HFFc6 (cell line): ENCODE results near the gene PNO1. TPM values are rescaled to one million over a fixed set of nuclear protein-coding genes. Genes with fewer than 3 reads are reported as not detected.

ENCODE experiments used
- DNase-seq: peaks from one replicate; pipeline ENCODE4 v3.0.0-alpha.2; 2018
- H3K27ac Mint-ChIP-seq: 2 replicates; pipeline ENCODE4 v1.8.0; 2020; ENCODE audit warnings: mild to moderate bottlenecking, mixed read lengths
- H3K27me3 Mint-ChIP-seq: 2 replicates; pipeline ENCODE4 v1.8.0; 2021; ENCODE audit warnings: mild to moderate bottlenecking, moderate library complexity, mixed read lengths; ENCODE audit not compliant: insufficient read depth
- H3K36me3 Mint-ChIP-seq: 2 replicates; pipeline ENCODE4 v1.8.0; 2021; ENCODE audit warnings: low read depth, mixed read lengths
- H3K4me1 Mint-ChIP-seq: 2 replicates; pipeline ENCODE4 v1.8.0; 2020; ENCODE audit warnings: low read depth, mixed read lengths
- H3K4me3 Mint-ChIP-seq: 2 replicates; pipeline ENCODE4 v1.8.0; 2020; ENCODE audit warnings: mild to moderate bottlenecking, moderate library complexity, mixed read lengths
- H3K9me3 Mint-ChIP-seq: 2 replicates; pipeline ENCODE4 v1.8.0; 2020; ENCODE audit warnings: mild to moderate bottlenecking, mixed read lengths
- CTCF ChIP-seq: fragments of 200-600 bp; sonication (generic); IDR thresholded peaks from 2 replicates; pipeline ENCODE4 v1.5.0; 2021; ENCODE audit warnings: antibody characterized with exemption, mild to moderate bottlenecking
- total RNA-seq, 6 experiments: library from RNA; stranded (reverse); fragmentation: NEBNext Ultra II Directional; extraction: Animal tissue kit (Norgen Biotek cat#: 25700); gene quantifications; 2 replicates in 1 of 6; 3 replicates in 5 of 6; pipeline ENCODE4 v1.2.3, GENCODE V29; 2021

Gene PNO1
- total RNA-seq, 6 experiments from 2014 or later, result 18.3 to 26.0 (median 20.4) TPM

GRCh38 chr2:68141875-68142274 is 15.8 kb upstream of the PNO1 start:
- no peak overlapping the region for H3K27ac Mint-ChIP-seq
- no peaks in the 10 kb centered on the region for H3K27me3 Mint-ChIP-seq
- no peaks in the 10 kb centered on the region for H3K4me1 Mint-ChIP-seq
- DNase-seq, result no peak
- no peak for TF ChIP-seq CTCF
- no peaks in the 10 kb centered on the region for H3K9me3 Mint-ChIP-seq
- H3K4me3 Mint-ChIP-seq, result no peak overlapping the region
- H3K36me3 Mint-ChIP-seq, result no peaks in the 10 kb centered on the region; the same call in 1 of the 2 replicates

- Mint-ChIP-seq H3K9me3 (no peaks in the 10 kb centered on the region), H3K27ac (peak overlapping the region; percentile 60), H3K27me3 (no peaks in the 10 kb centered on the region), H3K36me3 (no peaks in the 10 kb centered on the region), H3K4me1 (peaks cover 16% of the 10 kb centered on the region), H3K4me3 (no peak overlapping the region)
- no peak for TF ChIP-seq CTCF
- no peak for DNase-seq
These were observed 6.7 kb upstream of the PNO1 start for GRCh38 chr2:68151037-68151436.

- no peak for DNase-seq
- H3K9me3 Mint-ChIP-seq, result no peaks in the 10 kb centered on the region
- no peak overlapping the region for H3K4me3 Mint-ChIP-seq
- H3K4me1 Mint-ChIP-seq, result peaks cover 25% of the 10 kb centered on the region
- no peak overlapping the region for H3K27ac Mint-ChIP-seq
- H3K27me3 Mint-ChIP-seq, result peaks cover 3% of the 10 kb centered on the region; the same call in 1 of the 2 replicates
- no peaks in the 10 kb centered on the region for H3K36me3 Mint-ChIP-seq
- no peak for TF ChIP-seq CTCF
These were observed 4.9 kb upstream of the PNO1 start for GRCh38 chr2:68152681-68153347.

- peaks cover 6% of the 10 kb centered on the region for H3K27me3 Mint-ChIP-seq
These were observed 2.1 kb upstream of the PNO1 start for GRCh38 chr2:68155618-68156017.

GRCh38 chr2:68156419-68156818 is 1.3 kb upstream of the PNO1 start:
- peak overlapping the region; percentile 99 for H3K4me3 Mint-ChIP-seq
- H3K27me3 Mint-ChIP-seq, result peaks cover 6% of the 10 kb centered on the region
- H3K9me3 Mint-ChIP-seq, result no peaks in the 10 kb centered on the region
- no peak for DNase-seq
- peaks cover 34% of the 10 kb centered on the region for H3K4me1 Mint-ChIP-seq
- TF ChIP-seq CTCF, result no peak
- H3K27ac Mint-ChIP-seq, result peak overlapping the region; percentile 100
- peaks cover 20% of the 10 kb centered on the region for H3K36me3 Mint-ChIP-seq

More at GRCh38 chr2:68155618-68156017, 2.1 kb upstream of the PNO1 start:
- no peak for DNase-seq
- H3K4me3 Mint-ChIP-seq, result peak overlapping the region; percentile 39; the same call in 1 of the 2 replicates
- peaks cover 13% of the 10 kb centered on the region for H3K36me3 Mint-ChIP-seq
- H3K4me1 Mint-ChIP-seq, result peaks cover 42% of the 10 kb centered on the region
- H3K9me3 Mint-ChIP-seq, result no peaks in the 10 kb centered on the region
- no peak overlapping the region for H3K27ac Mint-ChIP-seq
- no peak for TF ChIP-seq CTCF
